ENCODE measurements around the gene PDE1A. TPM values are rescaled to one million over a fixed set of nuclear protein-coding genes. Genes with fewer than 3 reads are reported as not detected.

The PDE1A gene
- total RNA-seq, 1 experiment from 2014 or later = 3.1 TPM

DNA sequence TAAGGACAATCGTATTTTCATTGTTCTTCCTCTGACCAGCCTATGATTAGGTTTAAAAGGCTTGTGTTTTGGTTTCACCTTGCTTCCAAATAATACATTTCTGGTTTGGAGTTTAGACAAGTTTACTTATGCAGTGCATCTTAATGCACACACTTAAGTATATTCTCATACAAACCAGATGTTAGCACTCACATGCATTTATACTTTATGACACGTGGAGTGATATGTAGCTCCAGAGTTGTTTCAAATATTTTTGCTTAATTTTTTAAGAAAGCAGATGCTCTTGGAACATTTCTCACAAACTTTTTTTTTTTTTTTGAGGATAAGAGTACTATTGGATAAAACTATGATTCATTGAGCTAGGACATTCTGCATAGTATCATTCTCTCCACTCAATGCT, 109.9 kb downstream of the PDE1A start:
- Histone ChIP-seq H3K27me3 (replicated peaks; ENCODE audit: insufficient read depth, low read depth, low read length, poor library complexity) (no peaks in the 10 kb centered on the region), H3K27ac (ENCODE audit: low read depth, low read length, poor library complexity, severe bottlenecking) (no peak overlapping the region), H3K4me3 (ENCODE audit: low read depth, low read length, poor library complexity, severe bottlenecking) (no peak overlapping the region), H3K9me3 (ENCODE audit: low read depth, low read length, poor library complexity, severe bottlenecking) (peaks cover 8% of the 10 kb centered on the region), H3K4me1 (ENCODE audit: insufficient read depth, low read length, poor library complexity, severe bottlenecking) (peaks cover 26% of the 10 kb centered on the region), H3K36me3 (ENCODE audit: insufficient read depth, low read length, poor library complexity, severe bottlenecking) (no peaks in the 10 kb centered on the region)
- intact Hi-C loops (cut with micrococcal nuclease; ENCODE audit: unreplicated experiment) = no loop called here
- ChIA-PET POLR2A (ENCODE audit: low non-redundant PET) (no interaction called here), CTCF (no interaction called here)
- TF ChIP-seq, protein P1, sequence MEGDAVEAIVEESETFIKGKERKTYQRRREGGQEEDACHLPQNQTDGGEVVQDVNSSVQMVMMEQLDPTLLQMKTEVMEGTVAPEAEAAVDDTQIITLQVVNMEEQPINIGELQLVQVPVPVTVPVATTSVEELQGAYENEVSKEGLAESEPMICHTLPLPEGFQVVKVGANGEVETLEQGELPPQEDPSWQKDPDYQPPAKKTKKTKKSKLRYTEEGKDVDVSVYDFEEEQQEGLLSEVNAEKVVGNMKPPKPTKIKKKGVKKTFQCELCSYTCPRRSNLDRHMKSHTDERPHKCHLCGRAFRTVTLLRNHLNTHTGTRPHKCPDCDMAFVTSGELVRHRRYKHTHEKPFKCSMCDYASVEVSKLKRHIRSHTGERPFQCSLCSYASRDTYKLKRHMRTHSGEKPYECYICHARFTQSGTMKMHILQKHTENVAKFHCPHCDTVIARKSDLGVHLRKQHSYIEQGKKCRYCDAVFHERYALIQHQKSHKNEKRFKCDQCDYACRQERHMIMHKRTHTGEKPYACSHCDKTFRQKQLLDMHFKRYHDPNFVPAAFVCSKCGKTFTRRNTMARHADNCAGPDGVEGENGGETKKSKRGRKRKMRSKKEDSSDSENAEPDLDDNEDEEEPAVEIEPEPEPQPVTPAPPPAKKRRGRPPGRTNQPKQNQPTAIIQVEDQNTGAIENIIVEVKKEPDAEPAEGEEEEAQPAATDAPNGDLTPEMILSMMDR (conservative IDR thresholded peaks at IDR 0.05; ENCODE audit: low read depth, low read length) = no peak
- TF ChIP-seq EZH2 (IDR thresholded peaks at IDR 0.05; ENCODE audit: borderline replicate concordance, low read depth, low read length, poor library complexity, severe bottlenecking) = no peak
- no peak for DNase-seq (ENCODE audit: low spot score)
- BruUV-seq (replicated peaks) = no TSS peak

DNA sequence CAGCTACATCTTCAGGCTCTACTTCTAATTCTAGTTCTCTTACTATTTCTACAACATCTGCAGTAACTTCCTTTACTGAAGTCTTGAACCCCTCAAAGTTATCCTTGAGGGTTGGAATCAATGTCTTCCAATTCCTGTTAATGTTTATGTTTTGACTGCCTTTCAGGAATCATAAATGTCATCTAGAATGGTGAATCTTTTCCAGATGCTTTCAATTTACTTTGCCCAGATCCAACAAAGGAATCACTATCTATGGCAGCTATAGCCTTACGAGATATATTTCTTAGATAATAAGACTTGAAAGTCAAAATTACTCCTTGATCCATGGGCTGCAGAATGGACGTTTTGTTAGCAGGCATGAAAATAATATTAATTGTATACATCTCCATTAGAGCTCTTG, 123.9 kb downstream of the PDE1A start:
- POLR2A ChIA-PET (ENCODE audit: low non-redundant PET) = no interaction called here

DNA sequence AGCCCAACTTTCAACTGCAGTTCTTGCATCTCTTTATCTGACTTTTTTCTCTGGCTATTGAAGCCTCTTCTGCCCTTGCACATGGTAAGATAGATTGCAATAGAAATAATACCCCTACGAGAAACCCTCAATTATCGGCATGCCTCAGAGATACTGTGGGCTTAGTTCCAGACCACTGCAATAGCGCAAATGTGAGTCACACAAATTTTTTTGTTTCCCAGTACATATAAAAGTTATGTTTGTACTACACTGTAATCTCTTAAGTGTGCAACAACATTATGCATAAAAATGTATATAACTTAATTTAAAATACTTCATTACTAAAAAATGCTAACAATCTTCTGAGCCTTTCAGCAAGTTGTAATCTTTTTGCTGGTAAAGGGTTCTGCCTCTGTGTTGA, 124.7 kb downstream of the PDE1A start:
- no peaks in the 10 kb centered on the region for H3K4me1 ChIP-seq (ENCODE audit: insufficient read depth, low read length, poor library complexity, severe bottlenecking)
- peak; percentile 46 for DNase-seq (ENCODE audit: low spot score)
- BruUV-seq (replicated peaks) = no TSS peak
- ChIA-PET POLR2A (ENCODE audit: low non-redundant PET) (no interaction called here), CTCF (no interaction called here)
- H3K36me3 ChIP-seq (ENCODE audit: insufficient read depth, low read length, poor library complexity, severe bottlenecking) = no peaks in the 10 kb centered on the region
- H3K27ac ChIP-seq (ENCODE audit: low read depth, low read length, poor library complexity, severe bottlenecking) = no peak overlapping the region
- no peak for TF ChIP-seq EZH2 (IDR thresholded peaks at IDR 0.05; ENCODE audit: borderline replicate concordance, low read depth, low read length, poor library complexity, severe bottlenecking)
- TF ChIP-seq, protein P1 (conservative IDR thresholded peaks at IDR 0.05; ENCODE audit: low read depth, low read length) = no peak
- H3K27me3 ChIP-seq (replicated peaks; ENCODE audit: insufficient read depth, low read depth, low read length, poor library complexity) = no peaks in the 10 kb centered on the region
- no peak overlapping the region for H3K4me3 ChIP-seq (ENCODE audit: low read depth, low read length, poor library complexity, severe bottlenecking)
- intact Hi-C loops (cut with micrococcal nuclease; ENCODE audit: unreplicated experiment) = loop anchor here (5.0 kb wide), 1 partner anchor 115 kb away; no protein-coding TSS in a partner anchor
- H3K9me3 ChIP-seq (ENCODE audit: low read depth, low read length, poor library complexity, severe bottlenecking) = no peaks in the 10 kb centered on the region

More for the DNA sequence above, 123.9 kb downstream of the PDE1A start:
- Histone ChIP-seq H3K27ac (ENCODE audit: low read depth, low read length, poor library complexity, severe bottlenecking) (no peak overlapping the region), H3K27me3 (replicated peaks; ENCODE audit: insufficient read depth, low read depth, low read length, poor library complexity) (no peaks in the 10 kb centered on the region), H3K4me3 (ENCODE audit: low read depth, low read length, poor library complexity, severe bottlenecking) (no peak overlapping the region), H3K36me3 (ENCODE audit: insufficient read depth, low read length, poor library complexity, severe bottlenecking) (no peaks in the 10 kb centered on the region), H3K9me3 (ENCODE audit: low read depth, low read length, poor library complexity, severe bottlenecking) (no peaks in the 10 kb centered on the region), H3K4me1 (ENCODE audit: insufficient read depth, low read length, poor library complexity, severe bottlenecking) (no peaks in the 10 kb centered on the region)
- no peak for DNase-seq (ENCODE audit: low spot score)
- CTCF ChIA-PET = no interaction called here
- intact Hi-C loops (cut with micrococcal nuclease; ENCODE audit: unreplicated experiment) = loop anchor here (5.0 kb wide), 1 partner anchor 116 kb away; no protein-coding TSS in a partner anchor
- no peak for TF ChIP-seq EZH2 (IDR thresholded peaks at IDR 0.05; ENCODE audit: borderline replicate concordance, low read depth, low read length, poor library complexity, severe bottlenecking)
- TF ChIP-seq, protein P1 (conservative IDR thresholded peaks at IDR 0.05; ENCODE audit: low read depth, low read length) = no peak
- no TSS peak for BruUV-seq (replicated peaks)
